GM19240 (cell line): Measurements from ENCODE around the gene SFPQ.
"Not testable (repeated sequence)": the region's sequence is repeated elsewhere in the genome, so short reads cannot be mapped to it uniquely, and the experiment has no call there.

ENCODE experiments used
- DNase-seq: peaks from one replicate; pipeline ENCODE4 v3.0.0; 2011; ENCODE audit warnings: low spot score; ENCODE audit not compliant: insufficient read length

Gene SFPQ

DNA sequence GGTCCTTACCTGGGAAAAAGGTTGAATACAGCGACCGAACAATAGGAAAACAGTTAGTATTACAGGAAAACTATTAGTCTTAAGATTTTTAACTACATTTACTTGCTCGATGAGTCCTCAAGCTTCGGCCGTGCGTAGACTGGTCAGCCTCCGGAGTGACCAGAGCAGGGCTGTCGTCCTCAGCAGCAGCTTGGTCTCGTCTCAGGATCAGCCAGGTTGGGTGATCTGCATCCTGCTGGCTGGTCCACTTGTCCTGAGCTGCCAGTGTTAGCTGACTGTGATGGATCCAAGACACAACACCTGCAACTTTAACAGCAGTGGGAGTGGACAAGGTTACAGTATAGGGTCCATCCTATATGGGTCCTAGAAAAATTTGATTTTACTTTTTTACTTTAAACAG, 50.2 kb downstream of the SFPQ start:
- not testable (repeated sequence) for DNase-seq

DNA sequence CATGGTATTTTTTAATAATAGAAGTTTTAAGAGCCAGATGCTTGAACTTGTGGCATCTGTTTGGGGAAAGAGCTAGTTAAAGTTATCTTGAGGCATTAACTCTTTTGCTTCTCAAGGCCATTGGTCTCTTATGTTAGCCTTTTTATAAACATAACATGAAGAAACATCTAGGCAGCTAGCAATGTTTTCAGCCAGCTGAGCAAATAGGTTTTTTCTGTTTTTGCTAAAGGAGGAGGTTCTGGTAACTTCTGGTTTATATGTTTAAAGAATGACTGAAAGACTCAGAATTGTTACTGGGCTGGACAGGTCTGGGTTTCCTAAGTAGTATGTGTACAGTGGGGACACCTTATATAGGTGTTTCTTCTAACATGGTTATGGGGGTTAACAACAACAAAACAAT, 50.7 kb downstream of the SFPQ start:
- not testable (repeated sequence) for DNase-seq

DNA sequence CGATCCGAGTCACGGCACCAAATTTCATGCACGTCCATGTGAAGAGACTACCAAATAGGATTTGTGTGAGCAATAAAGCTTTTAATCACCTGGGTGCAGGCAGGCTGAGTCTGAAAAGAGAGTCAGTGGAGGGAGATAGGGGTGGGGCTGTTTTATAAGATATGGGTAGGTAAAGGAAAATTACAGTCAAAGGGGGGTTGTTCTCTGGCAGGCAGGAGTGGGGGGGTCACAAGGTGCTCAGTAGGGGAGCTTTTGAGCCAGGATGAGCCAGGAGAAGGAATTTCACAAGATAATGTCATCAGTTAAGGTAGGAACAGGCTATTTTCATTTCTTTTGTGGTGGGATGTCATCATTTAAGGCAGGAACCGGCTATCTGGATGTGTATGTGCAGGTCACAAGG, 55.4 kb downstream of the SFPQ start:
- DNase-seq: not testable (repeated sequence)

DNA sequence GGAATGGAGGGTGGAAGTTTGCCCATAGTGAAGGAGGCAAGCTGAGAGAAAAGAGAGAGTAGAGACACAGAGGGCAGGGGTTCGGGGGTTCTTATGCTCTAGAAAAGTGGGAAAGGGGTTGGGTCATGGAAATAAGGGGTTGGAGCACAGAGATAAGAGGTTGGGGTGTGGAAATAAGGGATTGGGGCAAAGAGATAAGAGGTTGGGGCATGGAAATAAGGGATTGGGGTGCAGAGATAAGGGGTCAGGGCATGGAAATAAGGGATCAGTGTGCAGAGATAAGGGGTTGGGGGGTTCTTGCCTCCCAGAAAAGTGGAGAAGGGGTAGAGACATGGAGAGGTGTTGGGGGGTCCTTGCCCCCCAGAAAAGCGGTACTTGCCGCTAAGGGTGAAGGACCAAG, 56.2 kb downstream of the SFPQ start:
- DNase-seq: no peak
